Testis (tissue), 2 donors: ENCODE measurements around the gene DPH2.

Experiments
- POLR2A ChIP-seq: fragments of 450-650 bp; IDR thresholded peaks from one replicate; pipeline ENCODE4 v1.6.1; 2017; ENCODE audit warnings: antibody characterized with exemption, mild to moderate bottlenecking, moderate library complexity
- TF ChIP-seq, protein P1 (sequence below), 3 experiments: fragments of 450-650 bp in 2 of 3; fragments of 200-600 bp in 1 of 3; sonication (generic) in 1 of 3; IDR thresholded peaks; one replicate each; pipeline ENCODE4 v1.5.1; 2016 to 2019; ENCODE audit warnings: antibody characterized with exemption in 3 of 3, mild to moderate bottlenecking in 2 of 3, moderate library complexity in 1 of 3

DNA sequence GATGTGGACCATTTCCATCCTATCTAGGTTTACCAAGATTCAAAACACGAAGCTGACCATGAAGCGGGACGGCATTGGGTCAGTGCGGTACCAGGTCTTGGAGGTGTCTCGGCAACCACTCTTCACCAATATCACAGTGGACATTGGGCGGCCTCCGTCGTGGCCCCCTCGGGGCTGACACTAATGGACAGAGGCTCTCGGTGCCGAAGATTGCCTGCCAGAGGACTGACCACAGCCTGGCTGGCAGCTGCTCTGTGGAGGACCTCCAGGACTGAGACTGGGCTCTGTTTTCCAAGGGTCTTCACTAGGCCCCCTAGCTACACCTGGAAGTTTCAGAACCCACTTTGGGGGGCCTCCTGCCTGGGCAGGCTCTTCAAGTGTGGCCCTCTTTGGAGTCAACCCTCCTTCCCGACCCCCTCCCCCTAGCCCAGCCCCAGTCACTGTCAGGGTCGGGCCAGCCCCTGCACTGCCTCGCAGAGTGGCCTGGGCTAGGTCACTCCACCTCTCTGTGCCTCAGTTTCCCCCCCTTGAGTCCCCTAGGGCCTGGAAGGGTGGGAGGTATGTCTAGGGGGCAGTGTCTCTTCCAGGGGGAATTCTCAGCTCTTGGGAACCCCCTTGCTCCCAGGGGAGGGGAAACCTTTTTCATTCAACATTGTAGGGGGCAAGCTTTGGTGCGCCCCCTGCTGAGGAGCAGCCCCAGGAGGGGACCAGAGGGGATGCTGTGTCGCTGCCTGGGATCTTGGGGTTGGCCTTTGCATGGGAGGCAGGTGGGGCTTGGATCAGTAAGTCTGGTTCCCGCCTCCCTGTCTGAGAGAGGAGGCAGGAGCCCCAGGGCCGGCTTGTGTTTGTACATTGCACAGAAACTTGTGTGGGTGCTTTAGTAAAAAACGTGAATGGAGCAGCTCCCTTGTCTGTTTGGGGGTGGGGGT is 20.7 kb downstream of the DPH2 start:
- no peak for TF ChIP-seq POLR2A
- TF ChIP-seq, protein P1, sequence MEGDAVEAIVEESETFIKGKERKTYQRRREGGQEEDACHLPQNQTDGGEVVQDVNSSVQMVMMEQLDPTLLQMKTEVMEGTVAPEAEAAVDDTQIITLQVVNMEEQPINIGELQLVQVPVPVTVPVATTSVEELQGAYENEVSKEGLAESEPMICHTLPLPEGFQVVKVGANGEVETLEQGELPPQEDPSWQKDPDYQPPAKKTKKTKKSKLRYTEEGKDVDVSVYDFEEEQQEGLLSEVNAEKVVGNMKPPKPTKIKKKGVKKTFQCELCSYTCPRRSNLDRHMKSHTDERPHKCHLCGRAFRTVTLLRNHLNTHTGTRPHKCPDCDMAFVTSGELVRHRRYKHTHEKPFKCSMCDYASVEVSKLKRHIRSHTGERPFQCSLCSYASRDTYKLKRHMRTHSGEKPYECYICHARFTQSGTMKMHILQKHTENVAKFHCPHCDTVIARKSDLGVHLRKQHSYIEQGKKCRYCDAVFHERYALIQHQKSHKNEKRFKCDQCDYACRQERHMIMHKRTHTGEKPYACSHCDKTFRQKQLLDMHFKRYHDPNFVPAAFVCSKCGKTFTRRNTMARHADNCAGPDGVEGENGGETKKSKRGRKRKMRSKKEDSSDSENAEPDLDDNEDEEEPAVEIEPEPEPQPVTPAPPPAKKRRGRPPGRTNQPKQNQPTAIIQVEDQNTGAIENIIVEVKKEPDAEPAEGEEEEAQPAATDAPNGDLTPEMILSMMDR (IDR thresholded peaks at IDR 0.05): no peak
